A673 (cell line): Measurements from ENCODE around the gene MSS51. TPM values are rescaled to one million over a fixed set of nuclear protein-coding genes. Genes with fewer than 3 reads are reported as not detected.

Experiments used
- BruUV-seq: library from RNA; stranded (reverse); fragments of 400-500 nt; replicated peaks from 2 replicates; lab custom pipeline; 2021; lab: Mats Ljungman, UMichigan
- CTCF ChIA-PET: fragments of 300-600 bp; sonication (Branson Sonifier 250); formaldehyde crosslinking; loops from one replicate; lab custom pipeline; 2022; ENCODE audit warnings: antibody characterized with exemption; lab: Charles Lee
- POLR2A ChIA-PET: fragments of 300-600 bp; sonication (Branson Sonifier 250); formaldehyde crosslinking; loops from one replicate; lab custom pipeline; 2022; ENCODE audit warnings: antibody characterized with exemption; ENCODE audit not compliant: low non-redundant PET; lab: Charles Lee
- DNase-seq: peaks from one replicate; pipeline ENCODE4 v3.0.0-alpha.2; 2015; ENCODE audit warnings: low spot score
- H3K27ac ChIP-seq: fragments of 200-600 bp; sonication (generic); 2 replicates; pipeline ENCODE4 v1.5.1; 2016; ENCODE audit warnings: mixed run types, low read depth, mild to moderate bottlenecking, mixed read lengths, antibody characterized with exemption, low read length; ENCODE audit not compliant: poor library complexity, severe bottlenecking
- H3K27me3 ChIP-seq: fragments of 200-600 bp; sonication (generic); replicated peaks from 2 replicates; pipeline ENCODE4 v1.6.1; 2017; ENCODE audit warnings: mixed run types, low read depth, mild to moderate bottlenecking, mixed read lengths, antibody characterized with exemption, low read length; ENCODE audit not compliant: insufficient read depth, poor library complexity
- H3K36me3 ChIP-seq: fragments of 200-600 bp; sonication (generic); 2 replicates; pipeline ENCODE4 v1.6.1; 2016; ENCODE audit warnings: mixed run types, mild to moderate bottlenecking, mixed read lengths, antibody characterized with exemption, low read length; ENCODE audit not compliant: insufficient read depth, poor library complexity, severe bottlenecking
- H3K4me1 ChIP-seq: fragments of 200-600 bp; sonication (generic); 2 replicates; pipeline ENCODE4 v1.6.1; 2017; ENCODE audit warnings: mixed run types, mild to moderate bottlenecking, mixed read lengths, antibody characterized with exemption, low read length; ENCODE audit not compliant: insufficient read depth, poor library complexity, severe bottlenecking
- H3K4me3 ChIP-seq: fragments of 200-600 bp; sonication (generic); 2 replicates; pipeline ENCODE4 v1.5.1; 2016; ENCODE audit warnings: low read depth, mixed run types, mild to moderate bottlenecking, mixed read lengths, low read length; ENCODE audit not compliant: poor library complexity, severe bottlenecking
- H3K9me3 ChIP-seq: fragments of 200-600 bp; sonication (generic); 2 replicates; pipeline ENCODE4 v1.6.1; 2016; ENCODE audit warnings: mixed run types, low read depth, mild to moderate bottlenecking, mixed read lengths, antibody characterized with exemption, low read length; ENCODE audit not compliant: poor library complexity, severe bottlenecking
- CTCF ChIP-seq: fragments of 300-800, 200-600 bp; sonication (generic); conservative IDR thresholded peaks from 2 replicates; pipeline ENCODE4 v1.5.1; 2017; ENCODE audit warnings: low read depth, mild to moderate bottlenecking, antibody characterized with exemption, low read length, moderate library complexity, mixed read lengths
- EZH2 ChIP-seq: fragments of 200-600 bp; sonication (generic); IDR thresholded peaks from 2 replicates; pipeline ENCODE4 v1.6.1; 2017; ENCODE audit warnings: borderline replicate concordance, low read depth, mild to moderate bottlenecking, mixed read lengths, antibody characterized with exemption, low read length; ENCODE audit not compliant: poor library complexity, severe bottlenecking
- intact Hi-C: fragments of 100-400 bp; cut with micrococcal nuclease; formaldehyde crosslinking; loops from one replicate; pipeline ENCODE4 v1.10.0; 2022; ENCODE audit not compliant: unreplicated experiment
- total RNA-seq: library from RNA; stranded (reverse); gene quantifications from 2 replicates; pipeline ENCODE4 v1.2.3, GENCODE V29; 2021

The MSS51 gene
- total RNA-seq, 1 experiment from 2014 or later = 4.0 TPM

DNA sequence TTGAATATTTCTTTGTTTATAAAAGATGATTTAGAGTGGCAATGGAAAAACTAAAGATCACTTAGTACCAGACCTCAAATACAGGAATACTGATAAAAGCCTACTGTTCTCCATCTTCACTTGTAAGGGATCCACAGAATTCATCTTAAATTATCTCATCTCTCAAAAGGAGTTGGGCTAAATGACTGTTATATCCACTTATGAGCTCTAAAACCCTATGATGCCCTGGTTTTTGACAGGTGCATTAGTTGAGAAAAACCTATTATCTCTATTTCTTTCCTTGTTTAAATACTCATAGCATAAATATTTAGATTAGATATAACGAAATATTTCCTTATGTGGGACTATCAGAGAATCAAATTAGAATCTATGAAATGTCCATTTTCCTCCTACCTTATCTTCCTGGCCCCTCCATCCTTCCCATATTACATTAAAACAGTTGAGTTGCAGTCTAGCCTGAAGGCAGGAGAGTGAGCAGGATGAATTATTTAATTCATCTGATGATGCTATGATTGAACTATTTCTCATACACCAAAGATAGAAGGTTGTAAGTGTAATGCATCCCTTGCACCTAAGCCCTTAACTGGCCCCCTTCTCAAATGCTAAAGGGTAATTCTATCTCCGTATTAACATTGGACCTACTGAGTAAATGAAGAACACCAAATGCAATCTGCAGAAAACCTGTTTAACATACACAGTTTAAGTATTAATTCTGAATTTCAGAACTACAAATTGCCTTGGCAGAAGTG lies 32.8 kb upstream of the MSS51 start:
- BruUV-seq = no TSS peak
- no peak overlapping the region for H3K4me3 ChIP-seq
- POLR2A ChIA-PET = no interaction called here

DNA sequence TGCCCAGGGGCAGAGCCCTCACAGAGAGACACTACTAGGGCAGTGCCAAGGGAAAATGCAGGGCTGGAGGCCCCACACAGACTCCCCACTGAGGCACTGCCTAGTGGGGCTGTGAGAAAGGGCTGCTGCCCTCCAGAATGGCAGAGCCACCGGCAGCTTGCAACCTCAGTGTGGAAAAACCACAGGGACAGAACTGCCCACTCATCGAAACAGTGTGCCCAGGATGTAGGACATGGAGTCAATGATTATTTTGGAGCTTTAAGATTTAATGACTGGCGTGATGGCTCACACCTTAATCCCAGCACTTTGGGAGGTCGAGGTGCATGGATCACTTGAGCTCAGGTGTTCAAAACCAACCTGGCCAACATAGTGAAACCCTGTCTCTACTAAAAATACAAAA lies 27.5 kb upstream of the MSS51 start:
- peaks cover 3% of the 10 kb centered on the region for H3K36me3 ChIP-seq
- intact Hi-C loops = no loop called here
- H3K4me3 ChIP-seq = no peak overlapping the region
- H3K27me3 ChIP-seq = no peaks in the 10 kb centered on the region
- CTCF ChIA-PET = no interaction called here
- no peak for DNase-seq
- TF ChIP-seq CTCF = no peak
- TF ChIP-seq EZH2 = no peak
- H3K9me3 ChIP-seq = no peaks in the 10 kb centered on the region
- POLR2A ChIA-PET = no interaction called here
- BruUV-seq = no TSS peak
- no peaks in the 10 kb centered on the region for H3K4me1 ChIP-seq
- no peak overlapping the region for H3K27ac ChIP-seq

More for the DNA sequence above, 32.8 kb upstream of the MSS51 start:
- TF ChIP-seq CTCF (no peak), EZH2 (no peak)
- H3K27ac ChIP-seq = no peak overlapping the region
- CTCF ChIA-PET = no interaction called here
- intact Hi-C loops = no loop called here
- DNase-seq = no peak
- no peaks in the 10 kb centered on the region for H3K4me1 ChIP-seq
- H3K9me3 ChIP-seq = no peaks in the 10 kb centered on the region
- peaks cover 52% of the 10 kb centered on the region for H3K36me3 ChIP-seq
- H3K27me3 ChIP-seq = no peaks in the 10 kb centered on the region

- ChIA-PET POLR2A (no interaction called here), CTCF (no interaction called here)
- Histone ChIP-seq H3K4me3 (no peak overlapping the region), H3K36me3 (no peaks in the 10 kb centered on the region), H3K4me1 (no peaks in the 10 kb centered on the region), H3K27ac (no peak overlapping the region), H3K9me3 (no peaks in the 10 kb centered on the region), H3K27me3 (no peaks in the 10 kb centered on the region)
- TF ChIP-seq CTCF = no peak
- BruUV-seq = TSS peak; percentile 13
- intact Hi-C loops = no loop called here
- no peak for DNase-seq
Measured at GRCh38 chr10:73459683-73460314, 26.4 kb upstream of the MSS51 start.
